Measurements from ENCODE around the gene POLE4. TPM values are rescaled to one million over a fixed set of nuclear protein-coding genes. Genes with fewer than 3 reads are reported as not detected.

POLE4 gene
- 41.9 TPM for total RNA-seq

- peak; percentile 94 for DNase-seq (ENCODE audit: low spot score)
Measured at GRCh38 chr2:74958274-74959105, at the start of gene POLE4. POLE4 (plus strand) TSS chr2:74958643; CDS start chr2:74958680, 37 bp downstream.

- no peak for DNase-seq (ENCODE audit: low spot score)
Measured at GRCh38 chr2:74908748-74909444, 49.5 kb upstream of the POLE4 start.

- DNase-seq (ENCODE audit: low spot score), result no peak
Measured at GRCh38 chr2:74910245-74910644, 48.2 kb upstream of the POLE4 start.

GRCh38 chr2:74911061-74911460, 47.4 kb upstream of the POLE4 start:
- no peak for DNase-seq (ENCODE audit: low spot score)

- no peak for DNase-seq (ENCODE audit: low spot score)
Measured at GRCh38 chr2:74915743-74916142, 42.7 kb upstream of the POLE4 start.

- DNase-seq (ENCODE audit: low spot score), result no peak
Measured at GRCh38 chr2:74916394-74916793, 42.0 kb upstream of the POLE4 start.

GRCh38 chr2:74917702-74918619, 40.5 kb upstream of the POLE4 start:
- no peak for DNase-seq (ENCODE audit: low spot score)

GRCh38 chr2:74919827-74920226, 38.6 kb upstream of the POLE4 start:
- peak; percentile 51 for DNase-seq (ENCODE audit: low spot score)

- DNase-seq (ENCODE audit: low spot score), result no peak
Measured at GRCh38 chr2:74921236-74921736, 37.2 kb upstream of the POLE4 start.

- no peak for DNase-seq (ENCODE audit: low spot score)
Measured at GRCh38 chr2:74922592-74923227, 35.7 kb upstream of the POLE4 start.

- DNase-seq (ENCODE audit: low spot score), result no peak
Measured at GRCh38 chr2:74924463-74925265, 33.8 kb upstream of the POLE4 start.

GRCh38 chr2:74925361-74925786, 33.1 kb upstream of the POLE4 start:
- DNase-seq (ENCODE audit: low spot score), result no peak

- no peak for DNase-seq (ENCODE audit: low spot score)
Measured at GRCh38 chr2:74927621-74928020, 30.8 kb upstream of the POLE4 start.

GRCh38 chr2:74930811-74931486, 27.5 kb upstream of the POLE4 start:
- DNase-seq (ENCODE audit: low spot score), result no peak

GRCh38 chr2:74931940-74932339, 26.5 kb upstream of the POLE4 start:
- no peak for DNase-seq (ENCODE audit: low spot score)

- no peak for DNase-seq (ENCODE audit: low spot score)
Measured at GRCh38 chr2:74935975-74936391, 22.5 kb upstream of the POLE4 start.

GRCh38 chr2:74937221-74937880, 21.1 kb upstream of the POLE4 start:
- no peak for DNase-seq (ENCODE audit: low spot score)

GRCh38 chr2:74938264-74938663, 20.2 kb upstream of the POLE4 start:
- DNase-seq (ENCODE audit: low spot score), result no peak

Data from mucosa of gallbladder (tissue), 1 donor.